Lower leg skin (tissue), 4 donors: Measurements from ENCODE around the gene RAG2. TPM values are rescaled to one million over a fixed set of nuclear protein-coding genes. Genes with fewer than 3 reads are reported as not detected.

Experiments used
- DNase-seq, 2 donors: peaks; one replicate each; pipeline ENCODE4 v3.0.0-alpha.2; 2019; ENCODE audit warnings: low spot score in 2 of 2
- H3K4me3 ChIP-seq: fragments of 200-600 bp; sonication (generic); 2 replicates; pipeline ENCODE4 v1.5.1; 2017; ENCODE audit warnings: mild to moderate bottlenecking, low read depth; ENCODE audit not compliant: poor library complexity, severe bottlenecking
- CTCF ChIP-seq, 3 donors: fragments of 450-650 bp; IDR thresholded peaks; one replicate each; pipeline ENCODE4 v1.5.1; 2016; ENCODE audit warnings: antibody characterized with exemption in 3 of 3, mild to moderate bottlenecking in 3 of 3, moderate library complexity in 2 of 3
- POLR2A ChIP-seq, 2 donors: fragments of 450-650 bp; IDR thresholded peaks; one replicate each; pipeline ENCODE4 v1.6.1; 2016 to 2017; ENCODE audit warnings: antibody characterized with exemption in 2 of 2, mild to moderate bottlenecking in 1 of 2, moderate library complexity in 1 of 2
- WGBS, 2 donors: methylation state at CpG; one replicate each; pipeline ENCODE4 v1.1.5; 2018; 5-methylcytosine and 5-hydroxymethylcytosine counted together
- intact Hi-C: fragments of 100-400 bp; cut with DNase I; formaldehyde crosslinking; loops from one replicate; pipeline ENCODE4 v1.15.0; 2023; ENCODE audit warnings: low total_unique reads
- total RNA-seq, 4 donors: library from RNA; depleted of rRNA; stranded (reverse); fragments of >200 nt; gene quantifications; one replicate each; pipeline ENCODE4 v1.1.0, GENCODE V29; 2016

Gene RAG2
- total RNA-seq, 4 donors from 2014 or later, result not detected

DNA sequence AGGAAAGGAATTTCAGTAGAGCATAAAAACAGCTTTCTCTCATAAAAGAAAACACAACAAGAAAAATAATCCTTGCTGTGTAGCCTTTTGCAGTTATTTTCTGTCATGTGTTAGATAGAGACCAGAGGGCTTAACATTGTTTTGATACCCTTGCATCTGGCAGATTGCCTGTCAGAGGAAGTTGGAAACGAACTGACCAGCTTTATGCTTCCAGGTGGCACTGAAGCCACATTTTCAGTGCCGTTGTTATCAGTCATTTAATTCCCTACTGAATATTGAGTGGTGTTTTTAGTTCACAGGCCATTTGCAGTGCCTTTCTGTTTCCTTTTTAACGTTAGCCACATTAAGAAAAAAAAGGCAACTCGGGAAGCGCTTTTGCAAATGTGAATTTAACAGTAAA is 21.5 kb upstream of the RAG2 start:
- TF ChIP-seq CTCF (IDR thresholded peaks at IDR 0.05), result no peak
- no peak for TF ChIP-seq POLR2A (IDR thresholded peaks at IDR 0.05)
- H3K4me3 ChIP-seq, result no peak overlapping the region
- intact Hi-C loops, result no loop called here
- WGBS, 2 donors, result 37 to 42% methylated on average over 5 of the region's 5 CpGs
- no peak for DNase-seq

GRCh38 chr11:36618363-36619047 is 20.5 kb upstream of the RAG2 start:
- no peak overlapping the region for H3K4me3 ChIP-seq
- TF ChIP-seq CTCF (IDR thresholded peaks at IDR 0.05) (no peak), POLR2A (IDR thresholded peaks at IDR 0.05) (no peak)
- DNase-seq, result no peak
- WGBS, 2 donors, result 68 to 76% methylated on average over 3 of the region's 3 CpGs
- intact Hi-C loops, result no loop called here

DNA sequence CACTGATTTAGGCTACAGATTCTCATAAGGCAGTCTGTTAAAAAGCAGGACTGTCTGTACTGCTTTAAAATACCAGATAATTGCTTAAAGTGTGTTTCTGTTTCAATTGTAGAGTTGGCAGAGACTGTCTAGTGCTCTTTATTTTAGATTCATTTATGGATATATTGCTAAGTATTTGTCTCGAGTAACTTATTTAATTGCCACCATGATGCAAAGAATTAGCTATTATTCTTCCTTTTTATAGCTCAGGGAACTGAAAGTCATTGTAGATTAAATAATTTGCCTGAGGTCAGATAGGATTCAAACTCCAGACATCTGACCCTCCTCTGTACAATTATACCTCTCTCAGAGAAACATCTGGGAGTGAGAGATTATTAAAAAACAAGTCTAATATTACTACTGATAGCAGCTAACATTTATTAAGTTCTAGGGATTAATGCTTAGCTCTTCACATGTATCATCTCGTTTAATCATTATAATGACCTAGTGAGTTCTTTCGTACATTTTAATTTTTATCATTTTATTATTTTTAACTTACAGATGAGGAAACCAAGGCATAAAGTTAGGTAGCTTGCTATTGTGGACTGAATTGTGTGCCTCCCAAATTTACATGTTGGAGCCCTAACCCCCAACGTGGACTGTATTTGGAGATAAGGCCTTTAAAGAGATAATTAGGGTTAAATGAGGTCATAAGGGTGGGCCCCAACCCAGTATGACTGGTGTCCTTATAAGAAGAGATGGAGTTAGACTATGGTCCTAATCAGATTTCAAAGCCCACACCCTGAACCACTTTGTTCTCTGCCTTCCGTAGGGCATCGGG is 19.7 kb upstream of the RAG2 start:
- TF ChIP-seq POLR2A (IDR thresholded peaks at IDR 0.05), result no peak
- no peak for TF ChIP-seq CTCF (IDR thresholded peaks at IDR 0.05)
- H3K4me3 ChIP-seq, result no peak overlapping the region
- 83 to 95% methylated on average over 6 of the region's 6 CpGs for WGBS, 2 donors
- intact Hi-C loops, result no loop called here
- no peak for DNase-seq

DNA sequence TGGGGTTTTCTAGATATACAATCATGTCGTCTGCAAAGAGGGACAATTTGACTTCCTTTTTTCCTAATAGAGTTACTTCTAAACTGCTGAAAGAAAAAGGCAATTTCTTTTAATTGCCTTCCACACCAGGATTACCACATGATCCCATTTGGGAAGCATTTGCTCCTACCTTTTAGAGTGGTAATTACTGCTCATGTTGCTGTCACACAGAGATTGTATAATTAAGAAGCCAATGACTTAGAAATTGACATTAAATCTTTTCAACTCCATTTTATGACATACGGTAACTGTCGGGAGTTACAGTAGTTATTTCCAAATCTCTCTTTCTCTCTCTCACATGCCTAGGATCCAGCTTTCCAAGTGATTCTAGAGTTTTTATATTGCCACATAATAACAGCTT is 17.8 kb upstream of the RAG2 start:
- 79 to 85% methylated on average over 3 of the region's 3 CpGs for whole genome bisulfite sequencing, 2 donors
- H3K4me3 ChIP-seq, result no peak overlapping the region
- intact Hi-C loops, result no loop called here
- DNase-seq, result no peak
- no peak for TF ChIP-seq CTCF (IDR thresholded peaks at IDR 0.05)
- TF ChIP-seq POLR2A (IDR thresholded peaks at IDR 0.05), result no peak

- H3K4me3 ChIP-seq, result no peak overlapping the region
- TF ChIP-seq CTCF (IDR thresholded peaks at IDR 0.05) (no peak), POLR2A (IDR thresholded peaks at IDR 0.05) (no peak)
- no peak for DNase-seq
- WGBS, 2 donors, result 90% methylated on average over 2 of the region's 2 CpGs
- intact Hi-C loops, result no loop called here
These were observed 11.3 kb upstream of the RAG2 start for GRCh38 chr11:36609383-36609782.
